Amniotic epithelial cell (primary cell): Measurements from ENCODE around the gene DSC2.

Experiments
- DNase-seq: peaks from one replicate; pipeline ENCODE4 v3.0.0-alpha.2; 2010; ENCODE audit warnings: low read depth

The DSC2 gene

GRCh38 chr18:31042406-31043181, 59.6 kb downstream of the DSC2 start, which contains the start of gene DSC3:
TSS of gene DSC3 (minus strand) at chr18:31042742. CDS start at chr18:31042660, 82 bp downstream.
- peak; percentile 85 for DNase-seq

GRCh38 chr18:31042084-31042405, 60.2 kb downstream of the DSC2 start:
- DNase-seq: no peak

DNA sequence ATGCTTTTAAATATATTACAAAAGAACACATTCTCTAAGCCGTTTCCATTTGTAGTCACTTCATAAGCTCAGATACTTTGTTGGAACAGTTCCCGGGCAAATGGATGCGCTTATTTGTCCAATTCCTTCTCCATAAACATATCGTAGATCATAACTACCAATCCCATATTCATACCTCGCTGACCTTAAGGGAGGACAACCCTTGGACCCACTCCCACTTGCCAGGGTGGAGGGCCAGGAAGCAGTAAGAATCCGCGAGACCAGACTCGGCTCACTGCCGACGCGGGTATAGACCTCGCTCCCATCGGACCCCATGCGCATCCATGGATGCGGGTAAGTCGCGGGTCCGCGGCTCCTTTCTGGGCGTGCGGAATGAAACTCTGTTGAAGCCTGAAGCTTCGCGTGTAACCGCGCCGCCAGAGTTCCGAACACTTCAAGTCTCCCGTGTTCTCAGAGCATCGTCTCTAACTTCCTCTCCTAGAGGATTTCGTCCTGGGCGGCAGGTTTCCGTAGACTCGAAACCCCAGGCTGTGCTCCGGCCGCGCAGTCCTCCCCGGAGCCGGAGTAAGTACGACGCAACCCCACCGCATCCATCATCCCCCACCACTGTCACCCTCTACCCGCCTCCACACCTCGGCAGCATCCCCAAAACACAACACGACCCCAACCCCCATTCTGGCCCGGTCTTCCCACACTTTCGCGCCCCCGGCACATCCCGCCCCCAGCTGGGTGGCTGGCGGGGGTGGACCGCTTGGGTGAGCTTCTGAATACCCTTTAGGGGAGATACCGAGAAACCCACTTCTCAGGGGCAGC, 60.7 kb downstream of the DSC2 start:
- peak; percentile 66 for DNase-seq

DNA sequence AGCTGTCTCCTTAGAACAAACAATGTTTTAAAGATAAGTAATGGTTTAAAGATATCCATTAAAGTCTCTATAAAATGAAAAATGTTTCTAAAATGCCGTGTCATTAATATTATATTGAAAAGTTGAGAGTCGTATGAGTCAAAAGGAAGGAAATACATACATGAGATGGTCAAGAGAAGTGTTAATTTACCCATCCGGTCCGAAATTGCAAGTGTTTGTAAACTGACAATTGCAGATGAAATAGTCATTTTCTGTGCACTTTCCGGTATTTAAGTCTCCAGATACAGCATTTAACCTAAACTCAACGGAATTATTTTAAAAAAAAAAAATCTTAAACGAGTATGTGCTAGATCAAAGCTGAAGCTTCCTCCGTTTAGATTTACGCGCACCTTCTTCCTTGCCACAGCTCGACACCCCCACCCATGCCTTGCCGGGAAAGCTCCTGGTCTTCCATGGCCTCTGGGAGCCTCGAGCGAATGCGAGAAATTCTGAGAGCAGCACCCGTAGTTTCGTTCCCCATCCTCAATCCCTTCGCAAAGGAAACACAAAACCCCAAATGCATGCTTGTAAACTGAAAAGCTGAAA, 61.4 kb downstream of the DSC2 start:
- DNase-seq: peak; percentile 65

DNA sequence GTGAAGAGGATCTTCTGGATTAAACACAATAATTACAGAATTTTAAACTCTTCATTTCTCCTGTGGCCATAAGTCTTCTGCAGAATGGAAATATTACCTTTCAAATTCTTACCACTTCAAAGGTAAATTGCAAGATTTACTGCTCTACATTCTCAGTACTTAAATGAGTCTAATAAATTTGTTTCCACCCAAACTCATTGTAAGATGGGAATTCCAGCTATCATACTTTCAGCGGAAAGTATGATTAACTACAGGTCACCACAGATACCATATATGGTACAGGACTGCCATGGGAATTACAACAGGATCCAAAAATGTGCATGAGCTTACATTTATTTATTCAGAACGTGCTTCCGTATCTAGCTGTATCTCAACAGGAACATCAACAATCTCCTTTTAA, 62.8 kb downstream of the DSC2 start:
- peak; percentile 91 for DNase-seq

- peak; percentile 71 for DNase-seq
Observed at GRCh38 chr18:31037686-31038085, 64.5 kb downstream of the DSC2 start.

- DNase-seq: no peak
Observed at GRCh38 chr18:31034541-31034940, 67.7 kb downstream of the DSC2 start.

GRCh38 chr18:31030574-31031278, 71.5 kb downstream of the DSC2 start:
- DNase-seq: peak; percentile 39

- no peak for DNase-seq
Observed at GRCh38 chr18:31015715-31016434, 86.3 kb downstream of the DSC2 start.

GRCh38 chr18:31011455-31011854, 90.8 kb downstream of the DSC2 start:
- DNase-seq: peak; percentile 99

- peak; percentile 68 for DNase-seq
Observed at GRCh38 chr18:31010601-31011000, 91.6 kb downstream of the DSC2 start.
